IPS DF 6.9 (cell line): ENCODE data around the gene PEAK3.

ENCODE experiments used
- DNase-seq: peaks from one replicate; pipeline ENCODE4 v3.0.0-alpha.2; 2013; ENCODE audit warnings: low read depth, low spot score
- H3K27ac ChIP-seq: one replicate; pipeline ENCODE4 v1.5.1; 2013; ENCODE audit warnings: low read length, control low read depth
- H3K27me3 ChIP-seq: 2 replicates; pipeline ENCODE4 v1.6.1; 2013; ENCODE audit warnings: mild to moderate bottlenecking, low read length; ENCODE audit not compliant: control insufficient read depth, insufficient read depth
- H3K36me3 ChIP-seq: 2 replicates; pipeline ENCODE4 v1.6.1; 2013; ENCODE audit warnings: low read length; ENCODE audit not compliant: control insufficient read depth, insufficient read depth
- H3K4me1 ChIP-seq: 2 replicates; pipeline ENCODE4 v1.6.1; 2013; ENCODE audit warnings: low read length; ENCODE audit not compliant: control insufficient read depth, insufficient read depth
- H3K4me3 ChIP-seq: 2 replicates; pipeline ENCODE4 v1.5.1; 2013; ENCODE audit warnings: mild to moderate bottlenecking, low read length
- H3K9me3 ChIP-seq: 2 replicates; pipeline ENCODE4 v1.6.1; 2013; ENCODE audit warnings: low read length, inconsistent platforms; ENCODE audit not compliant: control insufficient read depth, insufficient read depth
- whole genome bisulfite sequencing: extraction: QIAGEN DNeasy Blood & Tissue Kit; methylation state at CpG from one replicate; pipeline ENCODE4 v1.1.7; 2013; ENCODE audit warnings: mixed read lengths, missing lambda C conversion rate; ENCODE audit not compliant: insufficient read length, insufficient coverage; 5-methylcytosine and 5-hydroxymethylcytosine counted together

Gene PEAK3

GRCh38 chr19:2282062-2282861 lies at the start of gene PEAK3:
Gene PEAK3, minus strand, starts transcription at chr19:2282175. Its CDS starts 1,244 bp downstream, at chr19:2280931.
- Histone ChIP-seq H3K36me3 (no peaks in the 10 kb centered on the region), H3K4me1 (peaks cover 3% of the 10 kb centered on the region; the same call in 1 of the 2 replicates), H3K27ac (no peak within 1 kb of the TSS), H3K9me3 (no peaks in the 10 kb centered on the region), H3K27me3 (peaks cover 11% of the 10 kb centered on the region; the same call in 1 of the 2 replicates), H3K4me3 (peak within 1 kb of the TSS; percentile 34)
- DNase-seq: no peak
- WGBS: no CpG with 5 or more reads among the region's 41 CpGs

- H3K27me3 ChIP-seq: no peaks in the 10 kb centered on the region
- no CpG with 5 or more reads among the region's 20 CpGs for WGBS
- H3K36me3 ChIP-seq: 0 out of 2 replicates have a peak, but pooled peaks cover 2% of the 10 kb centered on the region
- no peak overlapping the region for H3K4me3 ChIP-seq
- H3K9me3 ChIP-seq: no peaks in the 10 kb centered on the region
- H3K4me1 ChIP-seq: peaks cover 7% of the 10 kb centered on the region
- H3K27ac ChIP-seq: no peak overlapping the region
- no peak for DNase-seq
Measured at GRCh38 chr19:2330632-2331284, 48.8 kb upstream of the PEAK3 start.

- DNase-seq: no peak
- H3K27me3 ChIP-seq: no peaks in the 10 kb centered on the region
- no CpG with 5 or more reads among the region's 10 CpGs for WGBS
- H3K4me3 ChIP-seq: no peak overlapping the region
- no peak overlapping the region for H3K27ac ChIP-seq
- no peaks in the 10 kb centered on the region for H3K9me3 ChIP-seq
- peaks cover 6% of the 10 kb centered on the region; the same call in 1 of the 2 replicates for H3K36me3 ChIP-seq
- peaks cover 7% of the 10 kb centered on the region for H3K4me1 ChIP-seq
Measured at GRCh38 chr19:2330255-2330631, 48.3 kb upstream of the PEAK3 start.

- no peak overlapping the region for H3K27ac ChIP-seq
- no peak overlapping the region; the same call in 1 of the 2 replicates for H3K4me3 ChIP-seq
- H3K9me3 ChIP-seq: no peaks in the 10 kb centered on the region
- no peaks in the 10 kb centered on the region for H3K27me3 ChIP-seq
- no peak for DNase-seq
- no CpG with 5 or more reads among the region's 13 CpGs for WGBS
- H3K36me3 ChIP-seq: peaks cover 12% of the 10 kb centered on the region; the same call in 1 of the 2 replicates
- peaks cover 7% of the 10 kb centered on the region for H3K4me1 ChIP-seq
Measured at GRCh38 chr19:2329501-2329916, 47.5 kb upstream of the PEAK3 start.

- H3K4me3 ChIP-seq: peak overlapping the region; percentile 80; the same call in 1 of the 2 replicates
- H3K4me1 ChIP-seq: peaks cover 7% of the 10 kb centered on the region
- no peaks in the 10 kb centered on the region for H3K27me3 ChIP-seq
- no CpG with 5 or more reads among the region's 16 CpGs for whole genome bisulfite sequencing
- no peak for DNase-seq
- H3K9me3 ChIP-seq: no peaks in the 10 kb centered on the region
- H3K27ac ChIP-seq: no peak overlapping the region
- peaks cover 15% of the 10 kb centered on the region; the same call in 1 of the 2 replicates for H3K36me3 ChIP-seq
Measured at GRCh38 chr19:2329149-2329478, 47.1 kb upstream of the PEAK3 start.

- H3K27ac ChIP-seq: no peak within 1 kb of the TSS
- peaks cover 7% of the 10 kb centered on the region for H3K4me1 ChIP-seq
- peaks cover 18% of the 10 kb centered on the region; the same call in 1 of the 2 replicates for H3K36me3 ChIP-seq
- DNase-seq: no peak
- peak within 1 kb of the TSS; percentile 80 for H3K4me3 ChIP-seq
- no peaks in the 10 kb centered on the region for H3K27me3 ChIP-seq
- no peaks in the 10 kb centered on the region for H3K9me3 ChIP-seq
- no CpG with 5 or more reads among the region's 89 CpGs for WGBS
Measured at GRCh38 chr19:2328401-2329148, 46.6 kb upstream of the PEAK3 start, which contains the start of the genes LSM7 and SPPL2B. Gene LSM7, minus strand, starts transcription at chr19:2328586. Its CDS starts 20 bp downstream, at chr19:2328566. Gene SPPL2B, plus strand, starts transcription at chr19:2328684. Its CDS starts 26 bp downstream, at chr19:2328710.

- no peaks in the 10 kb centered on the region for H3K9me3 ChIP-seq
- no peaks in the 10 kb centered on the region for H3K27me3 ChIP-seq
- no peak overlapping the region for H3K27ac ChIP-seq
- peaks cover 7% of the 10 kb centered on the region for H3K4me1 ChIP-seq
- H3K4me3 ChIP-seq: peak overlapping the region; percentile 80
- H3K36me3 ChIP-seq: peaks cover 18% of the 10 kb centered on the region; the same call in 1 of the 2 replicates
- DNase-seq: no peak
- no CpG with 5 or more reads among the region's 18 CpGs for WGBS
Measured at GRCh38 chr19:2327773-2328400, 45.9 kb upstream of the PEAK3 start.

- Histone ChIP-seq H3K9me3 (no peaks in the 10 kb centered on the region), H3K4me3 (no peak overlapping the region), H3K27me3 (no peaks in the 10 kb centered on the region), H3K4me1 (peaks cover 5% of the 10 kb centered on the region), H3K27ac (no peak overlapping the region), H3K36me3 (peaks cover 18% of the 10 kb centered on the region; the same call in 1 of the 2 replicates)
- no CpG with 5 or more reads among the region's 16 CpGs for WGBS
- DNase-seq: no peak
Measured at GRCh38 chr19:2326699-2327360, 44.9 kb upstream of the PEAK3 start.

GRCh38 chr19:2325281-2326046 lies 43.5 kb upstream of the PEAK3 start:
- no peaks in the 10 kb centered on the region for H3K27me3 ChIP-seq
- DNase-seq: no peak
- no peak overlapping the region for H3K4me3 ChIP-seq
- peaks cover 2% of the 10 kb centered on the region; the same call in 1 of the 2 replicates for H3K4me1 ChIP-seq
- H3K27ac ChIP-seq: no peak overlapping the region
- WGBS: no CpG with 5 or more reads among the region's 29 CpGs
- no peaks in the 10 kb centered on the region for H3K9me3 ChIP-seq
- H3K36me3 ChIP-seq: peaks cover 18% of the 10 kb centered on the region; the same call in 1 of the 2 replicates
